HEK293T (cell line): ENCODE results near the gene NDUFV3.

Experiments
- CTCF ChIA-PET: fragments of 350-600 bp; formaldehyde crosslinking; extraction: SDS; loops from one replicate; lab custom pipeline; 2021; ENCODE audit warnings: antibody characterized with exemption, inconsistent platforms; lab: Yijun Ruan, JAX
- POLR2A ChIA-PET: fragments of 350-600 bp; formaldehyde crosslinking; extraction: SDS; loops from one replicate; lab custom pipeline; 2020; ENCODE audit warnings: antibody characterized with exemption, inconsistent platforms; lab: Yijun Ruan, JAX
- DNase-seq: peaks from one replicate; pipeline ENCODE4 v3.0.0; 2012; ENCODE audit warnings: mixed read lengths; ENCODE audit errors: extremely low spot score
- ARNT ChIP-seq: fragments of 450-650 bp; IDR thresholded peaks from 2 replicates; pipeline ENCODE4 v1.6.1; 2017; ENCODE audit warnings: mild to moderate bottlenecking
- BHLHE40 ChIP-seq: fragments of 450-650 bp; IDR thresholded peaks from 2 replicates; pipeline ENCODE4 v1.6.1; 2016; ENCODE audit warnings: mild to moderate bottlenecking, moderate library complexity, borderline replicate concordance
- CTBP1 ChIP-seq: fragments of 450-650 bp; IDR thresholded peaks from 2 replicates; pipeline ENCODE4 v1.6.1; 2016; ENCODE audit warnings: borderline replicate concordance
- ELF4 ChIP-seq: fragments of 450-650 bp; IDR thresholded peaks from 2 replicates; pipeline ENCODE4 v1.6.1; 2017; ENCODE audit warnings: antibody characterized with exemption
- FOXA1 ChIP-seq: fragments of 450-650 bp; IDR thresholded peaks from 2 replicates; pipeline ENCODE4 v1.6.1; 2016; ENCODE audit warnings: mild to moderate bottlenecking
- FOXK2 ChIP-seq: fragments of 450-650 bp; IDR thresholded peaks from 2 replicates; pipeline ENCODE4 v1.6.1; 2016; ENCODE audit warnings: mild to moderate bottlenecking
- FOXM1 ChIP-seq: fragments of 450-650 bp; IDR thresholded peaks from 2 replicates; pipeline ENCODE4 v1.6.1; 2017; ENCODE audit warnings: mild to moderate bottlenecking, borderline replicate concordance
- HDGF ChIP-seq: fragments of 450-650 bp; IDR thresholded peaks from 2 replicates; pipeline ENCODE4 v1.6.1; 2017; ENCODE audit warnings: antibody characterized with exemption, borderline replicate concordance
- L3MBTL2 ChIP-seq: fragments of 450-650 bp; conservative IDR thresholded peaks from 2 replicates; pipeline ENCODE4 v1.6.1; 2016; ENCODE audit warnings: mild to moderate bottlenecking
- LEF1 ChIP-seq: fragments of 450-650 bp; IDR thresholded peaks from 2 replicates; pipeline ENCODE4 v1.6.1; 2017; ENCODE audit warnings: mild to moderate bottlenecking, borderline replicate concordance
- NFRKB ChIP-seq: fragments of 450-650 bp; IDR thresholded peaks from 2 replicates; pipeline ENCODE4 v1.6.1; 2016; ENCODE audit warnings: mild to moderate bottlenecking, moderate library complexity
- SP1 ChIP-seq: fragments of 450-650 bp; IDR thresholded peaks from 2 replicates; pipeline ENCODE4 v1.6.1; 2017
- SUZ12 ChIP-seq: fragments of 450-650 bp; IDR thresholded peaks from 2 replicates; pipeline ENCODE4 v1.6.1; 2016; ENCODE audit warnings: mild to moderate bottlenecking
- TARDBP ChIP-seq: fragments of 450-650 bp; IDR thresholded peaks from 2 replicates; pipeline ENCODE4 v1.6.1; 2016
- ZNF384 ChIP-seq: fragments of 450-650 bp; IDR thresholded peaks from 2 replicates; pipeline ENCODE4 v1.6.1; 2016
- TF ChIP-seq, protein P1 (sequence below): fragments of 450-650 bp; IDR thresholded peaks from 2 replicates; pipeline ENCODE4 v1.6.1; 2016

The NDUFV3 gene

DNA sequence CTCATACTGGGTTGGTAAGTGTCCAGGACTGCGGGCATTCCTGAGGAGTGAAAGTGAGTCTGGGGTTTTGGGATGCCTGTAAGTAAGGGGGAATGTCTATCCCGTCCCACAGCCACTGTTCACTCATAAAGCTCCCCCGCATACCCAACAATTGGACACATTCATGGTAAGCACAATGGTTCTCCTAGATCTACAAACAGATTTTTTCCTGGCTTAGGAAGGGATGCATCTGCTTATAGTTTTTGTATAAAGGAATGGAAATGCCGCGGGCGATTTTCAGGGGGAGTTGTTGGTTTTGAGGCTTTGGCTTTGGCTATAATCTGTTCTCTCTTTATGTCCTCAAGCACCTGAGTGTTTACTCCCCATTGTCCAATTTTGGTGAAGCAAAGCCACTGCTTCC is 25.2 kb downstream of the NDUFV3 start:
- ChIA-PET CTCF (no interaction called here), POLR2A (no interaction called here)
- no peak for TF ChIP-seq FOXM1
- no peak for TF ChIP-seq FOXA1
- TF ChIP-seq LEF1 = no peak
- no peak for TF ChIP-seq ELF4
- TF ChIP-seq TARDBP = no peak
- TF ChIP-seq SP1 = no peak
- TF ChIP-seq FOXK2 = no peak
- TF ChIP-seq NFRKB = no peak
- no peak for TF ChIP-seq L3MBTL2
- no peak for TF ChIP-seq HDGF
- TF ChIP-seq ZNF384 = no peak
- TF ChIP-seq, protein P1, sequence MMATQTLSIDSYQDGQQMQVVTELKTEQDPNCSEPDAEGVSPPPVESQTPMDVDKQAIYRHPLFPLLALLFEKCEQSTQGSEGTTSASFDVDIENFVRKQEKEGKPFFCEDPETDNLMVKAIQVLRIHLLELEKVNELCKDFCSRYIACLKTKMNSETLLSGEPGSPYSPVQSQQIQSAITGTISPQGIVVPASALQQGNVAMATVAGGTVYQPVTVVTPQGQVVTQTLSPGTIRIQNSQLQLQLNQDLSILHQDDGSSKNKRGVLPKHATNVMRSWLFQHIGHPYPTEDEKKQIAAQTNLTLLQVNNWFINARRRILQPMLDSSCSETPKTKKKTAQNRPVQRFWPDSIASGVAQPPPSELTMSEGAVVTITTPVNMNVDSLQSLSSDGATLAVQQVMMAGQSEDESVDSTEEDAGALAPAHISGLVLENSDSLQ = no peak
- DNase-seq = no peak

DNA sequence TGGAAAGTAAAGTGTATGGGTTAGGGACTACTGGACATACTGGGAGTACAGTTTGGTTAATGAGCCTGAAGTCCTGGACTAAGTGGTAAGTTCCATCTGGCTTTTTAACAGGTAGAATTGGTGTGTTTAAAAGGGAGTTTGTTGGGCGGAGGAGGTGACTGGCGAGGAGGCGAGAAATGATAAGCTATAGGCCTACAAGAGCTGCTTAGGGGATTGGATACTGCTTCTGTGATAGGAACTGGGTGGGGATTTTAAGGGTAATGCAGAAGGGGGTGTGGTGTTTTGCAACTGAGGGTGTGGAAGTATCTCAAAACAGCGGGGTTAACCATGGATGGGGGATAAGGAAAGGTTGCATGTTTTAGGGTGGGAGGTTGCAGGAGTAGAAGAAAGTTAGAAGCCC is 28.8 kb downstream of the NDUFV3 start:
- no peak for TF ChIP-seq CTBP1
- TF ChIP-seq FOXM1 = no peak
- TF ChIP-seq HDGF = no peak
- TF ChIP-seq BHLHE40 = no peak
- no peak for TF ChIP-seq ELF4
- TF ChIP-seq L3MBTL2 = no peak
- no peak for TF ChIP-seq NFRKB
- no peak for TF ChIP-seq SUZ12
- no peak for TF ChIP-seq FOXK2
- no peak for TF ChIP-seq ARNT
- no peak for TF ChIP-seq TARDBP
- TF ChIP-seq FOXA1 = no peak
- TF ChIP-seq, protein P1 = no peak
- TF ChIP-seq SP1 = no peak
- TF ChIP-seq LEF1 = no peak
- no peak for DNase-seq
- CTCF ChIA-PET = interaction anchor here (0.7 kb wide), 1 partner anchor 10 kb away, joined by 7 read pairs; no protein-coding TSS in a partner anchor
- POLR2A ChIA-PET = no interaction called here

DNA sequence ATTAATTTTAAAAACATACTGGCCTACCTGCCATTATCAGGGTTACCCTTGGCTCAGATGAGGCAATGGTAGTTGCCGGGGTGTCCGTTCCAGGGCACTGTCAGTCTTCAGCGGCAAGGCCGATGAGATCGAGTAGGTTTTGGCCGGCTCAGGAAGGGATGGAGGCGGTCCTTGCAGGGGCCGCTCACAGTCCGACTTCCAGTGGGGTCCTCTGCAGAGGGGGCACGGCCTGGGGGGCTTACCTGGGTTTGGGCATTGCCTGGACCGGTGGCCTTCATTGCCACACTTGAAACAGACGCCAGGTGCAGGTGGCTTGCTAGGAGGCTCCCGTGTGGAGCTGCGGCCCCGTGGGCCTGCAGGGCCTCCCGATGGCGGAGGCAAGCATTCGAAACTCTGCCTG is 29.8 kb downstream of the NDUFV3 start:
- ChIA-PET CTCF (no interaction called here), POLR2A (no interaction called here)
- TF ChIP-seq L3MBTL2 = no peak
- TF ChIP-seq, protein P1 = no peak
- TF ChIP-seq HDGF = no peak
- no peak for TF ChIP-seq FOXM1
- TF ChIP-seq ELF4 = no peak
- TF ChIP-seq FOXK2 = no peak
- TF ChIP-seq TARDBP = no peak
- TF ChIP-seq BHLHE40 = no peak
- no peak for TF ChIP-seq LEF1
- TF ChIP-seq CTBP1 = no peak
- TF ChIP-seq NFRKB = no peak
- no peak for TF ChIP-seq SP1
- TF ChIP-seq SUZ12 = no peak
- no peak for TF ChIP-seq ZNF384
- TF ChIP-seq ARNT = no peak
- no peak for TF ChIP-seq FOXA1
- no peak for DNase-seq

DNA sequence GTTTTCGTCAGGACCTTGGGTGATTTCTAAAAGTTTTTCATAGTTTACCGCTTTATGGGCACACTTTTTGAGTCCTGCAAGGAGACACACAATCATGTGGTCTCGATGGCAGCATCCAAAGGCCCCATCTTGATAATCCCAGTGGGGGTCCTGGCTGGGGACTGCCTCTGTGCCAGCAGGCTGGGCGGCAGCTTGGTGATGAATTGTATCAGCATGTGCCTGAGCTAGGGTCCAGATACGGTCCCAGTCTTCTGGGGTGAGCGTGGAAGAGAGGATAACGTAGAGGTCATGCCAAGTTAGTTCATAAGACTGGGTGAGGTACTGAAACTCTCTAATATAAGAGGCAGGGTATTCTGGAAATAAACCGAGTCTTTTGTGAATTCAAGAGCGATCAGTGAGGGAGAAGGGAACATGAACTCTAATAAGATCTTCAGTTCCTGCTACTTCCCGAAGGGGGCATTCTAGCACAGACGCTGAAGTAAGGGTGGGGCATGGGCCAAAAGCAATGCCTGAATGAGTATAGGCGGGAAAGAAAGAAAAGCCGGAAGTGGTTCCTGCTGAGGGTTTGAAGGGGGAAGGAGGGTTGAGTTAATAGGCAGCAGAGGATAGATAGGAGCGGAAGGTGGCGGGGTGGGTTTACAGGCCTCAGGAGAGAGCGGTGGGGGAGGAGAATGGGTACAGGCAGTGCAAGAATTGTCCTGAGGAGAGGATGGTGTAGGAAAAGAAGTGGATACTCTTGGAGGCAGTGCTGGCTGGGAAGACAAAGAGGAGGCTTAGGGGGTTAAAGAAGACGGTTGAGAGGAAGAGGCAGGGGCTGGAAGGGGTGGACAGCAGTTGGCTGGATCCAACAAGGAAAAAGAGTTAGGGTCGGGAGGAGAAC is 30.7 kb downstream of the NDUFV3 start:
- POLR2A ChIA-PET = no interaction called here
- TF ChIP-seq FOXK2 (no peak), SP1 (no peak), FOXA1 (no peak), NFRKB (no peak), BHLHE40 (no peak), L3MBTL2 (peak; percentile 96), ZNF384 (no peak), CTBP1 (peak; percentile 21; the same call in 1 of the 2 replicates), ELF4 (peak; percentile 96), LEF1 (no peak), HDGF (no peak), SUZ12 (no peak)
- TF ChIP-seq, protein P1 = no peak
- CTCF ChIA-PET = no interaction called here
- peak; percentile 87 for DNase-seq

DNA sequence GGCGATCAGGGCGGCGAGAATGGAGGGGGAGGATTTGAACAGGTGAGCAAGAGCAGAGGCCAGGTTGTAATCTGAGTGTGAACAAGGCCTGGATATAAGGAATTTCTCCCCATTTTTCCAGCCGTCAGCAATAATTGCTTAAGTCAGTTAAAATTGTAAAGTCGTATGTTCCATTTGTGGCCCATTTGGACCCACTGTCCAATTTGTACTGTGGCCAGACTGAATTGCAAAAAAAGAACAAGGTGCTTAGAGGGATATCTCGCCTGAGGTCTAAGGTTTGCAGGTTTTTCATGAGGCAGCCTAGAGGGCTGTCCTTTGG is 31.3 kb downstream of the NDUFV3 start:
- ChIA-PET POLR2A (no interaction called here), CTCF (no interaction called here)
- TF ChIP-seq ARNT (no peak), CTBP1 (no peak)
- no peak for DNase-seq
